K562 (cell line): ENCODE data around the gene IQCK. TPM values are rescaled to one million over a fixed set of nuclear protein-coding genes. Genes with fewer than 3 reads are reported as not detected.

Source experiments
- ATAC-seq: fragments of 200-7000 bp; cut with Tn5 transposase; 3 replicates; pipeline ENCODE4 v1.9.1; 2020; ENCODE audit warnings: moderate library complexity
- BruUV-seq: library from RNA; stranded (reverse); fragments of 400-500 nt; replicated peaks from 2 replicates; lab custom pipeline; 2021; lab: Mats Ljungman, UMichigan
- CTCF ChIA-PET: fragments of 300-600 bp; formaldehyde crosslinking; extraction: SDS; loops from one replicate; lab custom pipeline; 2021; ENCODE audit warnings: low intra/inter-chr PET ratio; lab: Yijun Ruan, JAX
- POLR2A ChIA-PET: fragments of 300-600, 350-650 bp; sonication (Branson Sonifier 250); formaldehyde crosslinking; extraction: SDS; loops from one replicate; lab custom pipeline; 2021; ENCODE audit warnings: antibody characterized with exemption, inconsistent platforms; lab: Yijun Ruan, JAX
- DNase-seq, 4 experiments: peaks; one replicate each; pipeline versions ENCODE4 v3.0.0 to v3.0.0-alpha.2; 2011 to 2018; ENCODE audit warnings: low spot score in 3 of 4, mixed read lengths in 3 of 4; ENCODE audit errors: extremely low read depth in 1 of 4
- FAIRE-seq: peaks from 2 replicates; lab custom pipeline; 2011; peaks lifted over from hg19 to GRCh38; lab: Jason Lieb, UNC
- H2AFZ ChIP-seq: 2 replicates; pipeline ENCODE4 v1.6.0; 2011; ENCODE audit warnings: low read depth, low read length, control low read depth, inconsistent platforms
- H3K27ac ChIP-seq: fragments of 200-600 bp; 3 replicates; pipeline ENCODE4 v1.8.0; 2011; ENCODE audit warnings: low read depth, mild to moderate bottlenecking, control low read depth, inconsistent platforms, low read length, moderate library complexity, mixed read lengths; ENCODE audit errors: extremely low read depth
- H3K27me3 ChIP-seq, 2 experiments: fragments of 300-600 bp in 1 of 2; 2 replicates in 1 of 2; 3 replicates in 1 of 2; pipeline versions ENCODE4 v1.6.0 to v1.8.0; 2011; ENCODE audit warnings: inconsistent platforms in 2 of 2, low read length in 2 of 2, mild to moderate bottlenecking in 1 of 2, mixed read lengths in 1 of 2, moderate library complexity in 1 of 2; ENCODE audit not compliant: control insufficient read depth in 2 of 2, insufficient read depth in 2 of 2
- H3K36me3 ChIP-seq: fragments of 300-600 bp; 3 replicates; pipeline ENCODE4 v1.8.0; 2011; ENCODE audit warnings: mild to moderate bottlenecking, low read length, inconsistent platforms; ENCODE audit not compliant: control insufficient read depth, insufficient read depth
- H3K4me1 ChIP-seq, 2 experiments: fragments of 200-600 bp in 1 of 2; replicated peaks in 1 of 2; 2 replicates in 1 of 2; 3 replicates in 1 of 2; pipeline versions ENCODE4 v1.5.1 to v1.8.0; 2011; ENCODE audit warnings: inconsistent platforms in 2 of 2, low read length in 2 of 2, mild to moderate bottlenecking in 1 of 2, mixed read lengths in 1 of 2, moderate library complexity in 1 of 2; ENCODE audit not compliant: control insufficient read depth in 2 of 2, insufficient read depth in 2 of 2
- H3K4me2 ChIP-seq: 2 replicates; pipeline ENCODE4 v1.6.1; 2011; ENCODE audit warnings: low read length, control low read depth, inconsistent platforms, mixed read lengths; ENCODE audit not compliant: insufficient read depth
- H3K4me3 ChIP-seq: fragments of 200-600 bp; sonication (generic), shearing (Covaris generic); 2 replicates; pipeline ENCODE4 v1.5.1; 2016; ENCODE audit warnings: control low read depth, inconsistent platforms
- H3K79me2 ChIP-seq: fragments of 200-600 bp; 3 replicates; pipeline ENCODE4 v1.8.0; 2011; ENCODE audit warnings: low read length, inconsistent platforms; ENCODE audit not compliant: control insufficient read depth, insufficient read depth
- H3K9ac ChIP-seq, 2 experiments: 2 replicates each; pipeline versions ENCODE4 v1.6.0 to v1.6.1; 2011; ENCODE audit warnings: low read depth in 2 of 2, low read length in 2 of 2, control low read depth in 1 of 2, inconsistent platforms in 1 of 2, mild to moderate bottlenecking in 1 of 2, mixed read lengths in 1 of 2; ENCODE audit not compliant: insufficient read depth in 1 of 2
- H3K9me1 ChIP-seq: one replicate; pipeline ENCODE4 v1.6.0; 2011; ENCODE audit warnings: inconsistent platforms, mild to moderate bottlenecking, low read length, moderate library complexity; ENCODE audit not compliant: control insufficient read depth, insufficient read depth
- H3K9me3 ChIP-seq: replicated peaks from 2 replicates; pipeline ENCODE4 v1.5.1; 2011; ENCODE audit warnings: low read depth, low read length, inconsistent platforms; ENCODE audit not compliant: control insufficient read depth, insufficient read depth
- H4K20me1 ChIP-seq: replicated peaks from 2 replicates; pipeline ENCODE4 v1.6.1; 2011; ENCODE audit warnings: low read length, inconsistent platforms, mixed read lengths; ENCODE audit not compliant: control insufficient read depth, insufficient read depth
- ATF1 ChIP-seq, 2 experiments: fragments of 450-650 bp in 1 of 2; IDR thresholded peaks; 2 replicates each; pipeline ENCODE4 v1.6.1; 2016; ENCODE audit warnings: missing compliant biosample characterization in 1 of 2, missing genetic modification characterization in 1 of 2
- COPS2 ChIP-seq: fragments of 450-650 bp; conservative IDR thresholded peaks from 2 replicates; pipeline ENCODE4 v1.6.1; 2016; ENCODE audit warnings: mild to moderate bottlenecking, moderate library complexity
- CREBBP ChIP-seq: IDR thresholded peaks from one replicate; pipeline ENCODE4 v1.6.1; 2012; ENCODE audit warnings: low read depth, mild to moderate bottlenecking, control low read depth, inconsistent platforms, low read length
- EZH2 ChIP-seq: IDR thresholded peaks from 2 replicates; pipeline ENCODE4 v1.6.1; 2012; ENCODE audit warnings: low read depth, mild to moderate bottlenecking, inconsistent platforms, low read length, borderline replicate concordance
- FUS ChIP-seq: fragments of 200-400 bp; formaldehyde crosslinking; optimal IDR thresholded peaks from 2 replicates; pipeline ENCODE3; 2017; ENCODE audit warnings: low read depth, low read length
- KLF1 ChIP-seq: fragments of 450-650 bp; IDR thresholded peaks from 2 replicates; pipeline ENCODE4 v1.6.1; 2016; ENCODE audit warnings: missing genetic modification characterization, missing compliant biosample characterization
- MAFG ChIP-seq: fragments of 450-650 bp; conservative IDR thresholded peaks from 2 replicates; pipeline ENCODE4 v1.6.1; 2016; ENCODE audit warnings: missing genetic modification characterization, missing compliant biosample characterization
- MXD1 ChIP-seq: fragments of 250-450 bp; sonication (Bioruptor Pico); IDR thresholded peaks from 2 replicates; pipeline ENCODE4 v1.8.0; 2021; ENCODE audit warnings: borderline replicate concordance, mild to moderate bottlenecking, moderate library complexity; ENCODE audit not compliant: poor library complexity, severe bottlenecking
- NFXL1 ChIP-seq: fragments of 450-650 bp; formaldehyde crosslinking; IDR thresholded peaks from 2 replicates; pipeline ENCODE4 v1.4.0; 2021; ENCODE audit warnings: mild to moderate bottlenecking
- RB1 ChIP-seq: fragments of 450-650 bp; IDR thresholded peaks from 2 replicates; pipeline ENCODE4 v1.6.1; 2017; ENCODE audit warnings: low read depth, mild to moderate bottlenecking
- RBM39 ChIP-seq: fragments of 200-400 bp; formaldehyde crosslinking; optimal IDR thresholded peaks from 2 replicates; pipeline ENCODE3; 2018; ENCODE audit warnings: low read depth, low read length
- SMARCC2 ChIP-seq: fragments of 450-650 bp; IDR thresholded peaks from 2 replicates; pipeline ENCODE4 v1.6.1; 2017; ENCODE audit warnings: antibody characterized with exemption, moderate library complexity, mild to moderate bottlenecking, low read depth
- SPI1 ChIP-seq: IDR thresholded peaks from 2 replicates; pipeline ENCODE4 v1.6.1; 2011; ENCODE audit warnings: low read depth, low read length, control low read depth, borderline replicate concordance
- TCF3 ChIP-seq: sonication (generic); formaldehyde crosslinking; IDR thresholded peaks from 2 replicates; pipeline ENCODE4 v1.4.0; 2020; ENCODE audit warnings: mild to moderate bottlenecking, missing genetic modification reagents
- TRIM28 ChIP-seq: fragments of 450-650 bp; IDR thresholded peaks from 2 replicates; pipeline ENCODE4 v1.6.1; 2017
- YY1 ChIP-seq, 3 experiments: IDR thresholded peaks; 2 replicates each; pipeline ENCODE4 v1.6.1; 2011; ENCODE audit warnings: low read length in 2 of 3, mild to moderate bottlenecking in 2 of 3, moderate library complexity in 2 of 3, borderline replicate concordance in 1 of 3, control low read depth in 1 of 3, low read depth in 1 of 3; ENCODE audit not compliant: insufficient read depth in 3 of 3, insufficient replicate concordance in 2 of 3, control insufficient read depth in 1 of 3, insufficient read length in 1 of 3; ENCODE audit errors: extremely low read depth in 1 of 3
- ZNF133 ChIP-seq: fragments of 250-450 bp; sonication (Bioruptor Pico); IDR thresholded peaks from 2 replicates; pipeline ENCODE4 v1.4.0; 2020; ENCODE audit warnings: mild to moderate bottlenecking
- ZNF253 ChIP-seq: fragments of 250-450 bp; sonication (Bioruptor Pico); conservative IDR thresholded peaks from 2 replicates; pipeline ENCODE4 v1.6.1; 2021; ENCODE audit warnings: mild to moderate bottlenecking
- ZNF57 ChIP-seq: fragments of 450-650 bp; formaldehyde crosslinking; IDR thresholded peaks from 2 replicates; pipeline ENCODE4 v1.4.0; 2020; ENCODE audit warnings: mild to moderate bottlenecking, moderate library complexity
- WGBS: fragments of 100-300 bp; shearing (Covaris generic); methylation state at CpG from one replicate; pipeline ENCODE4 v1.1.6; 2016; ENCODE audit warnings: low coverage, mixed read lengths; ENCODE audit not compliant: insufficient coverage; ENCODE audit errors: missing lambda C conversion rate; 5-methylcytosine and 5-hydroxymethylcytosine counted together
- in situ Hi-C: fragments of 300-500 bp; cut with MboI; formaldehyde crosslinking; loops from 4 replicates; pipeline ENCODE4 v1.15.0; 2018; ENCODE audit warnings: inconsistent platforms, mixed read lengths
- intact Hi-C: fragments of 100-400 bp; cut with micrococcal nuclease; formaldehyde crosslinking; loops from 2 replicates; pipeline ENCODE4 v1.14.2; 2022
- polyA plus RNA-seq, 8 experiments: library from polyadenylated mRNA; depleted of rRNA in 4 of 8; stranded (reverse) in 5 of 8; unstranded in 3 of 8; fragments of >200 nt; fragmentation: Nextera tagmentation in 2 of 8; fragmentation: Illumina TruSeq in 1 of 8; extraction: Ambion mirVana in 2 of 8; extraction: Trizol in 1 of 8; gene quantifications; 2 replicates each; pipeline versions ENCODE4 v1.2.1 to v1.2.3, GENCODE V29; 2011 to 2014; ENCODE audit warnings: inconsistent platforms in 1 of 8, missing spikeins in 1 of 8
- total RNA-seq, 7 experiments: library from RNA; depleted of rRNA in 6 of 7; stranded (reverse); fragments of >200 nt in 6 of 7; fragmentation: Illumina TruSeq in 2 of 7; extraction: Trizol in 2 of 7; gene quantifications; 2 replicates each; pipeline versions ENCODE4 v1.2.1 to v1.2.3, GENCODE V29; 2011 to 2021; ENCODE audit warnings: low replicate concordance in 1 of 7

Gene IQCK
- total and polyA plus RNA-seq, 9 of the 15 experiments (the other 6 are each of a cell fraction or from before 2014, with no cell fraction given), result 5.2 to 12.2 (median 7.3) TPM

- TF ChIP-seq ZNF253 (CRISPR knock-in tag) (no peak), SPI1 (no peak), ZNF57 (CRISPR knock-in tag) (no peak), ZNF133 (CRISPR knock-in tag) (no peak), NFXL1 (CRISPR knock-in tag) (no peak), KLF1 (tag) (no peak), COPS2 (no peak), TCF3 (CRISPR knock-in tag) (no peak)
Measured at GRCh38 chr16:19691161-19691711, 26.8 kb upstream of the IQCK start (continued).

- no peak overlapping the region for H3K9ac ChIP-seq
- H3K79me2 ChIP-seq, result no peaks in the 10 kb centered on the region; the same call in 2 of the 3 replicates
- H3K36me3 ChIP-seq, result peaks cover 27% of the 10 kb centered on the region; the same call in 2 of the 3 replicates
- no peaks in the 10 kb centered on the region for H3K9me3 ChIP-seq
- WGBS, result 74% methylated on average over 7 of the region's 8 CpGs
- no TSS peak for BruUV-seq
- ChIA-PET CTCF (no interaction called here), POLR2A (interaction anchor here (0.7 to 1.0 kb wide), 3 partner anchors 11 to 34 kb away, joined by 3 read pairs; no protein-coding TSS in a partner anchor)
- H3K9me1 ChIP-seq, result no peaks in the 10 kb centered on the region
- no peak overlapping the region for H2AFZ ChIP-seq
- peaks cover 6 to 9% of the 10 kb centered on the region in 2 experiments; a peak in 4 of 5 replicates for H3K4me1 ChIP-seq
- intact Hi-C loops, result no loop called here
- no peak overlapping the region for H3K4me2 ChIP-seq
- no peak for FAIRE-seq
- no peak overlapping the region for H3K27ac ChIP-seq
- H3K27me3 ChIP-seq, result no peaks in the 10 kb centered on the region
- peaks cover 11% of the 10 kb centered on the region for H4K20me1 ChIP-seq
- ATAC-seq, result no peak; the same call in 2 of the 3 replicates
- H3K4me3 ChIP-seq, result no peak overlapping the region
- no peak for DNase-seq
- in situ Hi-C loops, result no loop called here
- no peak for TF ChIP-seq EZH2
- TF ChIP-seq MAFG (tag), result no peak
- TF ChIP-seq SMARCC2, result no peak
- no peak for TF ChIP-seq ATF1 (CRISPR knock-in tag; IDR thresholded peaks at IDR 0.05)
- no peak for TF ChIP-seq ATF1 (tag; IDR thresholded peaks at IDR 0.05)
- no peak for TF ChIP-seq MXD1 (CRISPR knock-in tag)
- no peak for TF ChIP-seq RBM39
- TF ChIP-seq CREBBP, result no peak
- TF ChIP-seq FUS, result no peak
- TF ChIP-seq YY1 (IDR thresholded peaks at IDR 0.05; ENCODE audit: borderline replicate concordance in 1 of 3, control insufficient read depth in 1 of 3, extremely low read depth in 1 of 3, insufficient read depth in 3 of 3, insufficient read length in 1 of 3, insufficient replicate concordance in 2 of 3, low read depth in 1 of 3, low read length in 2 of 3), result no peak
- no peak for TF ChIP-seq RB1
- no peak for TF ChIP-seq TRIM28
Measured at GRCh38 chr16:19694989-19695388, 23.1 kb upstream of the IQCK start.
